Large intestine (tissue), 3 donors: ENCODE data around the gene C7orf25. TPM values are rescaled to one million over a fixed set of nuclear protein-coding genes. Genes with fewer than 3 reads are reported as not detected.
"Not testable (repeated sequence)": the region's sequence is repeated elsewhere in the genome, so short reads cannot be mapped to it uniquely, and the experiment has no call there.

Experiments used
- DNase-seq, 2 donors: peaks; one replicate each; pipeline versions ENCODE4 v3.0.0 to v3.0.0-alpha.2; 2013
- H3K27ac ChIP-seq: one replicate; pipeline ENCODE4 v1.5.1; 2013; ENCODE audit warnings: low read length
- H3K27me3 ChIP-seq: 2 replicates; pipeline ENCODE4 v1.6.1; 2013; ENCODE audit warnings: low read length; ENCODE audit not compliant: control insufficient read depth, insufficient read depth
- H3K36me3 ChIP-seq: 2 replicates; pipeline ENCODE4 v1.6.1; 2013; ENCODE audit warnings: low read length; ENCODE audit not compliant: control insufficient read depth, insufficient read depth
- H3K4me1 ChIP-seq: one replicate; pipeline ENCODE4 v1.6.1; 2013; ENCODE audit warnings: low read length; ENCODE audit not compliant: control insufficient read depth, insufficient read depth
- H3K4me3 ChIP-seq: one replicate; pipeline ENCODE4 v1.5.1; 2013; ENCODE audit warnings: low read length
- H3K9me3 ChIP-seq: one replicate; pipeline ENCODE4 v1.6.1; 2013; ENCODE audit warnings: mild to moderate bottlenecking, low read depth, low read length, moderate library complexity; ENCODE audit not compliant: control insufficient read depth
- WGBS: methylation state at CpG from one replicate; pipeline ENCODE4 v1.1.5; 2013; ENCODE audit warnings: low lambda C conversion rate; ENCODE audit not compliant: insufficient coverage; 5-methylcytosine and 5-hydroxymethylcytosine counted together
- polyA plus RNA-seq: library from polyadenylated mRNA; unstranded; fragments of 120-200 nt; gene quantifications from one replicate; pipeline ENCODE4 v1.2.1, GENCODE V29; 2013

The C7orf25 gene
- polyA plus RNA-seq, 1 donor = 3.2 TPM

- no peaks in the 10 kb centered on the region for H3K27me3 ChIP-seq
- no peak overlapping the region for H3K4me3 ChIP-seq
- H3K4me1 ChIP-seq = peaks cover 17% of the 10 kb centered on the region
- DNase-seq = no peak
- WGBS = 100% methylated on average over 1 of the region's 2 CpGs
- no peaks in the 10 kb centered on the region for H3K9me3 ChIP-seq
- H3K27ac ChIP-seq = no peak overlapping the region
- peaks cover under 1% of the 10 kb centered on the region for H3K36me3 ChIP-seq
These were observed 1.6 kb downstream of the C7orf25 start for GRCh38 chr7:42910306-42910705.

- DNase-seq = peak in 1 of 2 donors; percentile 27
- Histone ChIP-seq H3K9me3 (no peaks in the 10 kb centered on the region), H3K4me3 (no peak overlapping the region), H3K36me3 (no peaks in the 10 kb centered on the region), H3K4me1 (peaks cover 15% of the 10 kb centered on the region), H3K27ac (no peak overlapping the region), H3K27me3 (no peaks in the 10 kb centered on the region)
These were observed 4.6 kb downstream of the C7orf25 start for GRCh38 chr7:42907316-42907715.

- Histone ChIP-seq H3K4me1 (peaks cover 13% of the 10 kb centered on the region), H3K27me3 (no peaks in the 10 kb centered on the region), H3K27ac (no peak overlapping the region), H3K9me3 (no peaks in the 10 kb centered on the region), H3K36me3 (no peaks in the 10 kb centered on the region), H3K4me3 (no peak overlapping the region)
- WGBS = no CpG with 5 or more reads among the region's 1 CpG
- DNase-seq = no peak
These were observed 5.7 kb downstream of the C7orf25 start for GRCh38 chr7:42906181-42906580.

GRCh38 chr7:42902331-42902730 lies 9.5 kb downstream of the C7orf25 start:
- Histone ChIP-seq H3K27ac (no peak overlapping the region), H3K4me3 (no peak overlapping the region), H3K27me3 (no peaks in the 10 kb centered on the region), H3K36me3 (no peaks in the 10 kb centered on the region), H3K9me3 (peaks cover 3% of the 10 kb centered on the region), H3K4me1 (peaks cover 4% of the 10 kb centered on the region)
- DNase-seq = no peak
- WGBS = no CpG with 5 or more reads among the region's 3 CpGs

GRCh38 chr7:42900842-42901241 lies 11.0 kb downstream of the C7orf25 start:
- Histone ChIP-seq H3K4me1 (no peaks in the 10 kb centered on the region), H3K27me3 (no peaks in the 10 kb centered on the region), H3K27ac (no peak overlapping the region), H3K9me3 (peaks cover 3% of the 10 kb centered on the region), H3K36me3 (no peaks in the 10 kb centered on the region), H3K4me3 (no peak overlapping the region)
- no peak for DNase-seq

- 100% methylated on average over 1 of the region's 9 CpGs for WGBS
- Histone ChIP-seq H3K4me3 (no peak overlapping the region), H3K36me3 (no peaks in the 10 kb centered on the region), H3K27ac (no peak overlapping the region), H3K27me3 (no peaks in the 10 kb centered on the region), H3K4me1 (no peaks in the 10 kb centered on the region), H3K9me3 (peaks cover 5% of the 10 kb centered on the region)
- no peak for DNase-seq
These were observed 18.3 kb downstream of the C7orf25 start for GRCh38 chr7:42893346-42894240.

GRCh38 chr7:42886893-42887505 lies 24.9 kb downstream of the C7orf25 start:
- Histone ChIP-seq H3K27ac (no peak overlapping the region), H3K9me3 (peaks cover 2% of the 10 kb centered on the region), H3K4me3 (no peak overlapping the region), H3K36me3 (no peaks in the 10 kb centered on the region), H3K4me1 (peaks cover 3% of the 10 kb centered on the region), H3K27me3 (no peaks in the 10 kb centered on the region)
- no peak for DNase-seq

GRCh38 chr7:42886129-42886528 lies 25.7 kb downstream of the C7orf25 start:
- no peak for DNase-seq
- Histone ChIP-seq H3K9me3 (peaks cover 2% of the 10 kb centered on the region), H3K4me1 (peaks cover 3% of the 10 kb centered on the region), H3K27me3 (no peaks in the 10 kb centered on the region), H3K4me3 (no peak overlapping the region), H3K27ac (no peak overlapping the region), H3K36me3 (no peaks in the 10 kb centered on the region)
- WGBS = 63% methylated on average over 1 of the region's 2 CpGs

- H3K27me3 ChIP-seq, H3K4me1 ChIP-seq, H3K27ac ChIP-seq, H3K9me3 ChIP-seq, DNase-seq, H3K36me3 ChIP-seq, H3K4me3 ChIP-seq: not testable (repeated sequence)
- no CpG with 5 or more reads among the region's 8 CpGs for WGBS
These were observed 26.7 kb downstream of the C7orf25 start for GRCh38 chr7:42885183-42885582.

- no peaks in the 10 kb centered on the region for H3K9me3 ChIP-seq
- H3K36me3 ChIP-seq = no peaks in the 10 kb centered on the region
- no peaks in the 10 kb centered on the region for H3K27me3 ChIP-seq
- no peak overlapping the region for H3K27ac ChIP-seq
- no peak for DNase-seq
- no peak overlapping the region for H3K4me3 ChIP-seq
- peaks cover 3% of the 10 kb centered on the region for H3K4me1 ChIP-seq
- WGBS = no CpG with 5 or more reads among the region's 6 CpGs
These were observed 27.9 kb downstream of the C7orf25 start for GRCh38 chr7:42883950-42884349.

GRCh38 chr7:42880392-42880791 lies 31.5 kb downstream of the C7orf25 start:
- H3K4me1 ChIP-seq = no peaks in the 10 kb centered on the region
- no peak for DNase-seq
- H3K4me3 ChIP-seq = no peak overlapping the region
- 75% methylated on average over 2 of the region's 2 CpGs for WGBS
- no peaks in the 10 kb centered on the region for H3K9me3 ChIP-seq
- no peak overlapping the region for H3K27ac ChIP-seq
- H3K27me3 ChIP-seq = no peaks in the 10 kb centered on the region
- H3K36me3 ChIP-seq = no peaks in the 10 kb centered on the region
